Measurements from ENCODE around the gene DTWD1. TPM values are rescaled to one million over a fixed set of nuclear protein-coding genes. Genes with fewer than 3 reads are reported as not detected.

DTWD1 gene
- total RNA-seq, 1 experiment from 2014 or later = 10.9 TPM

DNA sequence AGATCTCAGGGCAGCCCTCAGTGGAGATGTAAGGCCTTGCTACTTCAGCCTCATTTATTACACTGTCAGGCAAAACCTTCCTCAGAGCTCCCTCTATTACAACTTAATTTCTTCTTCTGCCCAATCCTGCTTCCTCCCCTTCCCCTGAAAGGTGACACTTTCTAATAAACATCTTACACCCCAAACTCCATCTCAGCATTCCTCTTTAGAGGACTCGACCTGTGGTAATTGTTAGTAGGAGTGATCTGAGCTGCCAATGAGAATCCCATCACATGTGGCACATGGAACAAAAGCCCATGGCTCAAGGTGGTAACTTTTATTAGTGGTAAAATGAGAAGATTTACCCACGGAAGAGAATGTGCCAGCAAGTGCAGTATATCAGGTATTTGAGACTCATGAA lies 29.8 kb downstream of the DTWD1 start:
- Histone ChIP-seq H3K4me3 (ENCODE audit: low read length) (no peak overlapping the region), H3K9me2 (replicated peaks; ENCODE audit: low read length) (no peaks in the 10 kb centered on the region), H3K36me3 (ENCODE audit: low read depth, low read length) (no peaks in the 10 kb centered on the region), H3K9ac (ENCODE audit: low read length) (no peak overlapping the region), H3K4me1 (ENCODE audit: insufficient read depth, low read length) (no peaks in the 10 kb centered on the region), H4K20me1 (ENCODE audit: low read length) (no peaks in the 10 kb centered on the region), H3K27me3 (ENCODE audit: low read length) (no peaks in the 10 kb centered on the region), H3K9me3 (ENCODE audit: low read length) (peaks cover 11% of the 10 kb centered on the region; the same call in 1 of the 2 replicates), H2AFZ (ENCODE audit: low read length) (no peak overlapping the region), H3K27ac (ENCODE audit: low read length) (no peak overlapping the region), H3F3A (ENCODE audit: low read length, unreplicated experiment) (no peaks in the 10 kb centered on the region), H3K4me2 (ENCODE audit: low read length) (no peak overlapping the region), H3K79me2 (ENCODE audit: low read length) (no peaks in the 10 kb centered on the region)
- ATAC-seq (no peak), DNase-seq (no peak)
- TF ChIP-seq, protein P1, sequence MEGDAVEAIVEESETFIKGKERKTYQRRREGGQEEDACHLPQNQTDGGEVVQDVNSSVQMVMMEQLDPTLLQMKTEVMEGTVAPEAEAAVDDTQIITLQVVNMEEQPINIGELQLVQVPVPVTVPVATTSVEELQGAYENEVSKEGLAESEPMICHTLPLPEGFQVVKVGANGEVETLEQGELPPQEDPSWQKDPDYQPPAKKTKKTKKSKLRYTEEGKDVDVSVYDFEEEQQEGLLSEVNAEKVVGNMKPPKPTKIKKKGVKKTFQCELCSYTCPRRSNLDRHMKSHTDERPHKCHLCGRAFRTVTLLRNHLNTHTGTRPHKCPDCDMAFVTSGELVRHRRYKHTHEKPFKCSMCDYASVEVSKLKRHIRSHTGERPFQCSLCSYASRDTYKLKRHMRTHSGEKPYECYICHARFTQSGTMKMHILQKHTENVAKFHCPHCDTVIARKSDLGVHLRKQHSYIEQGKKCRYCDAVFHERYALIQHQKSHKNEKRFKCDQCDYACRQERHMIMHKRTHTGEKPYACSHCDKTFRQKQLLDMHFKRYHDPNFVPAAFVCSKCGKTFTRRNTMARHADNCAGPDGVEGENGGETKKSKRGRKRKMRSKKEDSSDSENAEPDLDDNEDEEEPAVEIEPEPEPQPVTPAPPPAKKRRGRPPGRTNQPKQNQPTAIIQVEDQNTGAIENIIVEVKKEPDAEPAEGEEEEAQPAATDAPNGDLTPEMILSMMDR (conservative IDR thresholded peaks at IDR 0.05; ENCODE audit: low read depth, low read length) = no peak
- TF ChIP-seq EZH2phosphoT487 (IDR thresholded peaks at IDR 0.05; ENCODE audit: borderline replicate concordance, low read length) (no peak), EZH2 (IDR thresholded peaks at IDR 0.05; ENCODE audit: low read length, unreplicated experiment) (no peak)
- intact Hi-C loops (cut with micrococcal nuclease) = no loop called here
- no TSS peak for BruUV-seq (replicated peaks)
- ChIA-PET CTCF (no interaction called here), POLR2A (ENCODE audit: unreplicated experiment) (no interaction called here)

DNA sequence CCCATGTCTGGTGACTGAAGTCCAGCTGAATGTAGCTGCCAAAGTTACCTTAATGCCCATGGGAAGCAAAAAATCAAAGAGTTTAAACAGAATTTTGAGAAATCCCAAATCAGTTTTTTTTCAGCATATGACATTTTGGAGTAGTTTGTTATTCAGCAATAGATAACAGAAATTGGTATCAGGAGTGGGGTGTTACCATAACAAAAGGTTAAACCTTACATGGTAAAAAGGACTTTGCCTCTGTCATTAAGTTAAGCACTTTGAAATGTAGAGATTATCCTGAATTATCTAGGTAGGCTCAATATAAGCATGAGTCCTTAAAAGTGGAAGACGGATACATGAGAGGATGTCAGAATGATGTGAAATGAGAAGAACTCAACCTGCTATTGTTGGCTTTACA lies 32.1 kb downstream of the DTWD1 start:
- POLR2A ChIA-PET (ENCODE audit: unreplicated experiment) = no interaction called here
- Histone ChIP-seq H4K20me1 (ENCODE audit: low read length) (no peaks in the 10 kb centered on the region), H3K79me2 (ENCODE audit: low read length) (no peaks in the 10 kb centered on the region), H3K4me1 (ENCODE audit: insufficient read depth, low read length) (no peaks in the 10 kb centered on the region), H3K9me3 (ENCODE audit: low read length) (peaks cover 11% of the 10 kb centered on the region; the same call in 1 of the 2 replicates), H3F3A (ENCODE audit: low read length, unreplicated experiment) (no peaks in the 10 kb centered on the region), H3K4me3 (ENCODE audit: low read length) (no peak overlapping the region), H3K9me2 (replicated peaks; ENCODE audit: low read length) (no peaks in the 10 kb centered on the region), H3K36me3 (ENCODE audit: low read depth, low read length) (no peaks in the 10 kb centered on the region), H3K27me3 (ENCODE audit: low read length) (no peaks in the 10 kb centered on the region), H3K4me2 (ENCODE audit: low read length) (no peak overlapping the region), H3K9ac (ENCODE audit: low read length) (no peak overlapping the region), H3K27ac (ENCODE audit: low read length) (no peak overlapping the region), H2AFZ (ENCODE audit: low read length) (no peak overlapping the region)
- intact Hi-C loops (cut with micrococcal nuclease) = no loop called here
- ATAC-seq = no peak
- no peak for DNase-seq
- TF ChIP-seq, protein P1 (conservative IDR thresholded peaks at IDR 0.05; ENCODE audit: low read depth, low read length) = no peak
- TF ChIP-seq EZH2phosphoT487 (IDR thresholded peaks at IDR 0.05; ENCODE audit: borderline replicate concordance, low read length) = no peak
- no peak for TF ChIP-seq EZH2 (IDR thresholded peaks at IDR 0.05; ENCODE audit: low read length, unreplicated experiment)
- BruUV-seq (replicated peaks) = no TSS peak
- CTCF ChIA-PET = no interaction called here

DNA sequence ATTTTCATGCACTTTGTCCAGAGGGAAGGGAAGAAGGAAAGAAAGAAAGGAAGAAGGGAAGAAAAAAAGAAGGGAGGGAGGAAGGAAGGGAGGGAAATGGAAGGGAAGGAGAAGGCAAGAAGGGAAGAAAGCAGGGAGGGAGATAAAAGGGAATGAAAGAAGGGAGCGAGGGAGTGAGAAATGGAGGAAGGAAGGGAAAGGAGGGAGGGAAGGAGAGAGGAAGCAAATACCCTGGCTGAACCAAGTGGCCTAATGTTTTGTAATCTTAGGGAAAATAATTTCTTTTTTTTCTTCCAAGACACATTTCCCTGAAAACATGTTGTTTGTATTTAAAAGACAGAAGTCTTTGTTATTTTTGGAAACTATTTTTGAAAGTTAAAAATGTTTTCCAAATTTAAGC lies 35.9 kb downstream of the DTWD1 start:
- no peak for TF ChIP-seq EZH2phosphoT487 (IDR thresholded peaks at IDR 0.05; ENCODE audit: borderline replicate concordance, low read length)
- TF ChIP-seq, protein P1 (conservative IDR thresholded peaks at IDR 0.05; ENCODE audit: low read depth, low read length) = no peak
- no peak for TF ChIP-seq EZH2 (IDR thresholded peaks at IDR 0.05; ENCODE audit: low read length, unreplicated experiment)
- no peaks in the 10 kb centered on the region for H3K36me3 ChIP-seq (ENCODE audit: low read depth, low read length)
- H3K9me3 ChIP-seq (ENCODE audit: low read length) = peaks cover 11% of the 10 kb centered on the region; the same call in 1 of the 2 replicates
- no peak overlapping the region for H3K4me2 ChIP-seq (ENCODE audit: low read length)
- CTCF ChIA-PET = no interaction called here
- H3K9me2 ChIP-seq (replicated peaks; ENCODE audit: low read length) = no peaks in the 10 kb centered on the region
- POLR2A ChIA-PET (ENCODE audit: unreplicated experiment) = no interaction called here
- no TSS peak for BruUV-seq (replicated peaks)
- no peak overlapping the region for H2AFZ ChIP-seq (ENCODE audit: low read length)
- H3F3A ChIP-seq (ENCODE audit: low read length, unreplicated experiment) = no peaks in the 10 kb centered on the region
- intact Hi-C loops (cut with micrococcal nuclease) = no loop called here
- ATAC-seq (no peak), DNase-seq (no peak)
- H3K27ac ChIP-seq (ENCODE audit: low read length) = no peak overlapping the region
- H3K79me2 ChIP-seq (ENCODE audit: low read length) = no peaks in the 10 kb centered on the region
- H3K4me3 ChIP-seq (ENCODE audit: low read length) = no peak overlapping the region
- no peaks in the 10 kb centered on the region for H4K20me1 ChIP-seq (ENCODE audit: low read length)
- H3K27me3 ChIP-seq (ENCODE audit: low read length) = no peaks in the 10 kb centered on the region
- no peak overlapping the region for H3K9ac ChIP-seq (ENCODE audit: low read length)
- no peaks in the 10 kb centered on the region for H3K4me1 ChIP-seq (ENCODE audit: insufficient read depth, low read length)
